NT2/D1 (cell line): ENCODE measurements around the gene RBMY1A1.
"Not testable (repeated sequence)": the region's sequence is repeated elsewhere in the genome, so short reads cannot be mapped to it uniquely, and the experiment has no call there.

Experiments
- SUZ12 ChIP-seq: IDR thresholded peaks from 2 replicates; pipeline ENCODE4 v1.6.1; 2011; ENCODE audit not compliant: insufficient read length, insufficient read depth; ENCODE audit errors: extremely low read depth
- YY1 ChIP-seq: IDR thresholded peaks from 2 replicates; pipeline ENCODE4 v1.6.1; 2011; ENCODE audit not compliant: insufficient read length, insufficient read depth
- ZNF274 ChIP-seq: IDR thresholded peaks from 2 replicates; pipeline ENCODE4 v1.6.1; 2011; ENCODE audit warnings: mild to moderate bottlenecking, low read depth, low read length

- not testable (repeated sequence) for TF ChIP-seq YY1, SUZ12, ZNF274
Measured at GRCh38 chrY:21511038-21511437, 23.6 kb upstream of the RBMY1A1 start, which contains the start of gene RBMY1B.
